WTC11 (cell line): Measurements from ENCODE around the gene BIRC5. TPM values are rescaled to one million over a fixed set of nuclear protein-coding genes. Genes with fewer than 3 reads are reported as not detected.

Experiments used
- ATAC-seq: fragments of 200-7000 bp; cut with Tn5 transposase; 2 replicates; pipeline ENCODE4 v1.10.0; 2021; ENCODE audit warnings: mild to moderate bottlenecking, moderate library complexity
- CTCF ChIA-PET: fragments of 300-600 bp; sonication (Branson Sonifier 250); formaldehyde crosslinking; loops from one replicate; lab custom pipeline; 2021; ENCODE audit warnings: antibody characterized with exemption; lab: Charles Lee
- POLR2A ChIA-PET: fragments of 350-600 bp; sonication (Branson Sonifier 250); formaldehyde crosslinking; loops from one replicate; lab custom pipeline; 2021; ENCODE audit warnings: antibody characterized with exemption; lab: Charles Lee
- DNase-seq: peaks from one replicate; pipeline ENCODE4 v3.0.0; 2021; ENCODE audit warnings: low spot score
- H3K27ac Mint-ChIP-seq: 2 replicates; pipeline ENCODE4 v1.8.0; 2021; ENCODE audit warnings: mixed read lengths
- H3K27me3 Mint-ChIP-seq: 2 replicates; pipeline ENCODE4 v1.8.0; 2021; ENCODE audit warnings: low read depth, mild to moderate bottlenecking, moderate library complexity, mixed read lengths
- H3K36me3 Mint-ChIP-seq: 2 replicates; pipeline ENCODE4 v1.8.0; 2021; ENCODE audit warnings: mixed read lengths
- H3K4me1 Mint-ChIP-seq: 2 replicates; pipeline ENCODE4 v1.8.0; 2022; ENCODE audit warnings: mixed read lengths
- H3K4me3 Mint-ChIP-seq: 2 replicates; pipeline ENCODE4 v1.8.0; 2021; ENCODE audit warnings: mild to moderate bottlenecking, moderate library complexity, mixed read lengths
- H3K9me3 Mint-ChIP-seq: 2 replicates; pipeline ENCODE4 v1.8.0; 2021; ENCODE audit warnings: mixed read lengths
- CBFB ChIP-seq: sonication (generic); formaldehyde crosslinking; IDR thresholded peaks from 2 replicates; pipeline ENCODE4 v1.8.1; 2022; ENCODE audit warnings: mild to moderate bottlenecking, low read depth, missing genetic modification reagents
- HMGA2 ChIP-seq: fragments of 250-450 bp; sonication (Bioruptor Pico); IDR thresholded peaks from 2 replicates; pipeline ENCODE4 v1.4.0; 2021; ENCODE audit warnings: mild to moderate bottlenecking, moderate library complexity
- IRF2 ChIP-seq: sonication (generic); formaldehyde crosslinking; IDR thresholded peaks from 2 replicates; pipeline ENCODE4 v1.8.0; 2022; ENCODE audit warnings: low read depth, missing genetic modification reagents, borderline replicate concordance
- MXD4 ChIP-seq: fragments of 250-450 bp; sonication (Bioruptor Pico); IDR thresholded peaks from 2 replicates; pipeline ENCODE4 v1.8.0; 2021; ENCODE audit warnings: mild to moderate bottlenecking, moderate library complexity, borderline replicate concordance
- MYBL2 ChIP-seq: sonication (generic); formaldehyde crosslinking; IDR thresholded peaks from 2 replicates; pipeline ENCODE4 v1.8.1; 2023; ENCODE audit warnings: mild to moderate bottlenecking, moderate library complexity, missing genetic modification reagents
- NFYB ChIP-seq: sonication (generic); formaldehyde crosslinking; conservative IDR thresholded peaks from 2 replicates; pipeline ENCODE4 v1.8.0; 2022; ENCODE audit warnings: low read depth, missing genetic modification reagents
- NR2C2 ChIP-seq: sonication (generic); formaldehyde crosslinking; IDR thresholded peaks from 2 replicates; pipeline ENCODE4 v1.8.0; 2022; ENCODE audit warnings: mild to moderate bottlenecking, missing genetic modification reagents
- RORB ChIP-seq: fragments of 250-450 bp; sonication (Bioruptor Pico); IDR thresholded peaks from 2 replicates; pipeline ENCODE4 v1.9.0; 2021; ENCODE audit warnings: mild to moderate bottlenecking
- TEAD4 ChIP-seq: sonication (generic); formaldehyde crosslinking; IDR thresholded peaks from 2 replicates; pipeline ENCODE4 v1.8.0; 2022; ENCODE audit warnings: mild to moderate bottlenecking, missing genetic modification reagents
- ZBTB21 ChIP-seq: sonication (generic); formaldehyde crosslinking; IDR thresholded peaks from 2 replicates; pipeline ENCODE4 v1.8.1; 2023; ENCODE audit warnings: mild to moderate bottlenecking, missing genetic modification reagents, borderline replicate concordance
- ZNF423 ChIP-seq: fragments of 250-450 bp; sonication (Bioruptor Pico); IDR thresholded peaks from 2 replicates; pipeline ENCODE4 v2.1.2; 2022; ENCODE audit warnings: mild to moderate bottlenecking, moderate library complexity
- ZNF671 ChIP-seq: fragments of 250-450 bp; sonication (Bioruptor Pico); IDR thresholded peaks from 2 replicates; pipeline ENCODE4 v1.8.0; 2021; ENCODE audit warnings: mild to moderate bottlenecking
- total RNA-seq: library from RNA; stranded (reverse); gene quantifications from 3 replicates; pipeline ENCODE4 v1.2.3, GENCODE V29; 2021
- TF ChIP-seq, protein P1 (sequence below): sonication (generic); formaldehyde crosslinking; IDR thresholded peaks from 2 replicates; pipeline ENCODE4 v1.8.0; 2022; ENCODE audit warnings: missing genetic modification reagents
- TF ChIP-seq, protein P2 (sequence below): sonication (generic); formaldehyde crosslinking; IDR thresholded peaks from 2 replicates; pipeline ENCODE4 v1.8.1; 2023; ENCODE audit warnings: mild to moderate bottlenecking, missing genetic modification reagents, moderate library complexity
- TF ChIP-seq, protein P3 (sequence below): sonication (generic); formaldehyde crosslinking; IDR thresholded peaks from 2 replicates; pipeline ENCODE4 v1.8.1; 2022; ENCODE audit warnings: missing genetic modification reagents, borderline replicate concordance
- TF ChIP-seq, protein P4 (sequence below): sonication (generic); formaldehyde crosslinking; IDR thresholded peaks from 2 replicates; pipeline ENCODE4 v1.8.0; 2023; ENCODE audit warnings: missing genetic modification reagents
- TF ChIP-seq, protein P5 (sequence below): sonication (generic); formaldehyde crosslinking; IDR thresholded peaks from 2 replicates; pipeline ENCODE4 v1.8.1; 2022; ENCODE audit warnings: mild to moderate bottlenecking, missing genetic modification reagents, moderate library complexity, borderline replicate concordance
- TF ChIP-seq, protein P6 (sequence below): sonication (generic); formaldehyde crosslinking; IDR thresholded peaks from 2 replicates; pipeline ENCODE4 v1.8.1; 2022; ENCODE audit warnings: low read depth, mild to moderate bottlenecking, moderate library complexity, missing genetic modification reagents, borderline replicate concordance
- TF ChIP-seq, protein P7 (sequence below): sonication (generic); formaldehyde crosslinking; IDR thresholded peaks from 2 replicates; pipeline ENCODE4 v1.8.1; 2022; ENCODE audit warnings: mild to moderate bottlenecking, moderate library complexity, missing genetic modification reagents
- TF ChIP-seq, protein P8 (sequence below): fragments of 250-450 bp; sonication (Bioruptor Pico); IDR thresholded peaks from 2 replicates; pipeline ENCODE4 v1.9.0; 2021; ENCODE audit warnings: moderate library complexity, mild to moderate bottlenecking, inconsistent platforms, borderline replicate concordance
- TF ChIP-seq, protein P9 (sequence below): fragments of 200-600 bp; IDR thresholded peaks from 2 replicates; pipeline ENCODE4 v1.8.0; 2022; ENCODE audit warnings: antibody characterized with exemption

Gene BIRC5
- total RNA-seq, 1 experiment from 2014 or later, result 115 TPM

DNA sequence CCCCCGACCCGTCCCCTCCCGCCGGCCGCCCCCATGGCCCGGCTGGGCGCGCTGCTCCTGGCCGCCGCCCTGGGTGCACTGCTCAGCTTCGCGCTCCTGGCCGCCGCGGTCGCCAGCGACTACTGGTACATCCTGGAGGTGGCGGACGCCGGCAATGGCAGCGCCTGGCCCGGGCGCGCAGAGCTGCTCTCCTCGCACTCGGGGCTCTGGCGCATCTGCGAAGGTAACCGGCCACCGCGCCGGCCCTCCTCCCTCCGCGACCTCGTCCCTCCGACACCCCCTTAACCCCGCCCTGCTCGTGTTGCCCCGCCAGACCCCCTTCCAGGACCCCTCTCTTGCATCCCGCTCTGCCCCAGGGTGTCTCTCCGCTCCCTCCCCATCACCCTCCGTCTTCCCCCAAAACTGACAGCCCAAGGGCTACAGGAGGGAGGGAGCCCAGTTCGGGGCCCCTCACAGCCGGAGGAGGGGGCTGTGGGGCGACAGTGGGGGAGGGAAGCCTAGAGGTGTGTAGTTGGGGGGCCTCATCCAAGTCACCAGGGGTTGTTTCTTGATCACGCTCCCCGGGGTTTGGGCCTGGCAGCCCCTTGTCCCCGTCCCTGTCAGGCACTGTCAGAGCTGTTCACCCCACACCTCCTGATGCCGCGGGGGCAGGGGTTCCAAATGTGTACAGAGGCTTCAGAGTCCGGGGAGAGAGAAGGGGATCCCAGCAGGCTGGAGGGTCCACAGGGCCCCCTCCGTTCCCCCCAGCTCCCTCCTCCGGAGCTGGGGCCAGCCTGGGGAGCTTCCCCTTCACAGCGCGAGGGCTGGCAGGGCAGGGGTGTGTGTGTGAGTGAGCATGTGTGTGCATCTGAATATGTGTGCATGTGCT lies 18.2 kb downstream of the BIRC5 start:
- ATAC-seq, result peak; percentile 74
- POLR2A ChIA-PET, result no interaction called here
- peak overlapping the region; percentile 70 for H3K4me3 Mint-ChIP-seq
- peak; percentile 68 for DNase-seq
- H3K27ac Mint-ChIP-seq, result no peak overlapping the region
- TF ChIP-seq, protein P1, sequence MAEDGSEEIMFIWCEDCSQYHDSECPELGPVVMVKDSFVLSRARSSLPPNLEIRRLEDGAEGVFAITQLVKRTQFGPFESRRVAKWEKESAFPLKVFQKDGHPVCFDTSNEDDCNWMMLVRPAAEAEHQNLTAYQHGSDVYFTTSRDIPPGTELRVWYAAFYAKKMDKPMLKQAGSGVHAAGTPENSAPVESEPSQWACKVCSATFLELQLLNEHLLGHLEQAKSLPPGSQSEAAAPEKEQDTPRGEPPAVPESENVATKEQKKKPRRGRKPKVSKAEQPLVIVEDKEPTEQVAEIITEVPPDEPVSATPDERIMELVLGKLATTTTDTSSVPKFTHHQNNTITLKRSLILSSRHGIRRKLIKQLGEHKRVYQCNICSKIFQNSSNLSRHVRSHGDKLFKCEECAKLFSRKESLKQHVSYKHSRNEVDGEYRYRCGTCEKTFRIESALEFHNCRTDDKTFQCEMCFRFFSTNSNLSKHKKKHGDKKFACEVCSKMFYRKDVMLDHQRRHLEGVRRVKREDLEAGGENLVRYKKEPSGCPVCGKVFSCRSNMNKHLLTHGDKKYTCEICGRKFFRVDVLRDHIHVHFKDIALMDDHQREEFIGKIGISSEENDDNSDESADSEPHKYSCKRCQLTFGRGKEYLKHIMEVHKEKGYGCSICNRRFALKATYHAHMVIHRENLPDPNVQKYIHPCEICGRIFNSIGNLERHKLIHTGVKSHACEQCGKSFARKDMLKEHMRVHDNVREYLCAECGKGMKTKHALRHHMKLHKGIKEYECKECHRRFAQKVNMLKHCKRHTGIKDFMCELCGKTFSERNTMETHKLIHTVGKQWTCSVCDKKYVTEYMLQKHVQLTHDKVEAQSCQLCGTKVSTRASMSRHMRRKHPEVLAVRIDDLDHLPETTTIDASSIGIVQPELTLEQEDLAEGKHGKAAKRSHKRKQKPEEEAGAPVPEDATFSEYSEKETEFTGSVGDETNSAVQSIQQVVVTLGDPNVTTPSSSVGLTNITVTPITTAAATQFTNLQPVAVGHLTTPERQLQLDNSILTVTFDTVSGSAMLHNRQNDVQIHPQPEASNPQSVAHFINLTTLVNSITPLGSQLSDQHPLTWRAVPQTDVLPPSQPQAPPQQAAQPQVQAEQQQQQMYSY, result no peak
- TF ChIP-seq HMGA2 (CRISPR knock-in tag) (no peak), MYBL2 (CRISPR knock-in tag) (no peak), IRF2 (no peak), NR2C2 (no peak), NFYB (no peak), ZNF671 (CRISPR knock-in tag) (no peak), ZBTB21 (CRISPR knock-in tag) (no peak)
- TF ChIP-seq, protein P2, sequence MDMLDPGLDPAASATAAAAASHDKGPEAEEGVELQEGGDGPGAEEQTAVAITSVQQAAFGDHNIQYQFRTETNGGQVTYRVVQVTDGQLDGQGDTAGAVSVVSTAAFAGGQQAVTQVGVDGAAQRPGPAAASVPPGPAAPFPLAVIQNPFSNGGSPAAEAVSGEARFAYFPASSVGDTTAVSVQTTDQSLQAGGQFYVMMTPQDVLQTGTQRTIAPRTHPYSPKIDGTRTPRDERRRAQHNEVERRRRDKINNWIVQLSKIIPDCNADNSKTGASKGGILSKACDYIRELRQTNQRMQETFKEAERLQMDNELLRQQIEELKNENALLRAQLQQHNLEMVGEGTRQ (CRISPR knock-in tag), result no peak
- TF ChIP-seq, protein P3, sequence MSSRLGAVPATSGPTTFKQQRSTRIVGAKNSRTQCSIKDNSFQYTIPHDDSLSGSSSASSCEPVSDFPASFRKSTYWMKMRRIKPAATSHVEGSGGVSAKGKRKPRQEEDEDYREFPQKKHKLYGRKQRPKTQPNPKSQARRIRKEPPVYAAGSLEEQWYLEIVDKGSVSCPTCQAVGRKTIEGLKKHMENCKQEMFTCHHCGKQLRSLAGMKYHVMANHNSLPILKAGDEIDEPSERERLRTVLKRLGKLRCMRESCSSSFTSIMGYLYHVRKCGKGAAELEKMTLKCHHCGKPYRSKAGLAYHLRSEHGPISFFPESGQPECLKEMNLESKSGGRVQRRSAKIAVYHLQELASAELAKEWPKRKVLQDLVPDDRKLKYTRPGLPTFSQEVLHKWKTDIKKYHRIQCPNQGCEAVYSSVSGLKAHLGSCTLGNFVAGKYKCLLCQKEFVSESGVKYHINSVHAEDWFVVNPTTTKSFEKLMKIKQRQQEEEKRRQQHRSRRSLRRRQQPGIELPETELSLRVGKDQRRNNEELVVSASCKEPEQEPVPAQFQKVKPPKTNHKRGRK (CRISPR knock-in tag), result no peak
- TF ChIP-seq, protein P4, sequence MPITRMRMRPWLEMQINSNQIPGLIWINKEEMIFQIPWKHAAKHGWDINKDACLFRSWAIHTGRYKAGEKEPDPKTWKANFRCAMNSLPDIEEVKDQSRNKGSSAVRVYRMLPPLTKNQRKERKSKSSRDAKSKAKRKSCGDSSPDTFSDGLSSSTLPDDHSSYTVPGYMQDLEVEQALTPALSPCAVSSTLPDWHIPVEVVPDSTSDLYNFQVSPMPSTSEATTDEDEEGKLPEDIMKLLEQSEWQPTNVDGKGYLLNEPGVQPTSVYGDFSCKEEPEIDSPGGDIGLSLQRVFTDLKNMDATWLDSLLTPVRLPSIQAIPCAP (CRISPR knock-in tag), result no peak
- TF ChIP-seq, protein P5, sequence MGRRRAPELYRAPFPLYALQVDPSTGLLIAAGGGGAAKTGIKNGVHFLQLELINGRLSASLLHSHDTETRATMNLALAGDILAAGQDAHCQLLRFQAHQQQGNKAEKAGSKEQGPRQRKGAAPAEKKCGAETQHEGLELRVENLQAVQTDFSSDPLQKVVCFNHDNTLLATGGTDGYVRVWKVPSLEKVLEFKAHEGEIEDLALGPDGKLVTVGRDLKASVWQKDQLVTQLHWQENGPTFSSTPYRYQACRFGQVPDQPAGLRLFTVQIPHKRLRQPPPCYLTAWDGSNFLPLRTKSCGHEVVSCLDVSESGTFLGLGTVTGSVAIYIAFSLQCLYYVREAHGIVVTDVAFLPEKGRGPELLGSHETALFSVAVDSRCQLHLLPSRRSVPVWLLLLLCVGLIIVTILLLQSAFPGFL (CRISPR knock-in tag), result no peak
- H3K4me1 Mint-ChIP-seq, result peaks cover 4% of the 10 kb centered on the region; the same call in 1 of the 2 replicates
- H3K27me3 Mint-ChIP-seq, result peaks cover 32% of the 10 kb centered on the region
- CTCF ChIA-PET, result interaction anchor here (1.2 to 1.5 kb wide), 4 partner anchors 16 to 147 kb away, joined by 3 to 22 read pairs (median 5); no protein-coding TSS in a partner anchor
- no peaks in the 10 kb centered on the region for H3K36me3 Mint-ChIP-seq
- H3K9me3 Mint-ChIP-seq, result no peaks in the 10 kb centered on the region

DNA sequence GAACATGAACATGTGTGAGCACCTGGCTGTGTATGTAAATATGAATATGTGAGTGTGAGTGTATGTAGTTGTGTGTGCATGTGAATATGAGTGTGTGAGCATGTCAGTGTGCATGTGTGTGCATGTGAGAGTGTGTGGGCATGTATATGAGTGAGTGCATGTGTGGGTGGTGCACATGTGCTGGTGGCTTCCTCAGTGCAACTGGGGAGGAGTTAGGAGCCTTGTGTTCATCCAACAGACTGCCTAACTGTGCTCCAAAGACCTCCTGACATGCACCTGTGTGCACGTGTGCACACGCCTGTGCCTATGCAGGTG lies 18.8 kb downstream of the BIRC5 start:
- no peak for ATAC-seq
- no peaks in the 10 kb centered on the region for H3K36me3 Mint-ChIP-seq
- H3K9me3 Mint-ChIP-seq, result no peaks in the 10 kb centered on the region
- CTCF ChIA-PET, result interaction anchor here (0.6 to 1.5 kb wide), 3 partner anchors 16 to 367 kb away, joined by 3 to 6 read pairs (median 5); no protein-coding TSS in a partner anchor
- H3K27me3 Mint-ChIP-seq, result peaks cover 32% of the 10 kb centered on the region
- peak overlapping the region; percentile 38 for H3K4me3 Mint-ChIP-seq
- DNase-seq, result no peak
- H3K27ac Mint-ChIP-seq, result no peak overlapping the region
- H3K4me1 Mint-ChIP-seq, result peaks cover 4% of the 10 kb centered on the region; the same call in 1 of the 2 replicates
- POLR2A ChIA-PET, result no interaction called here
- TF ChIP-seq, protein P6, sequence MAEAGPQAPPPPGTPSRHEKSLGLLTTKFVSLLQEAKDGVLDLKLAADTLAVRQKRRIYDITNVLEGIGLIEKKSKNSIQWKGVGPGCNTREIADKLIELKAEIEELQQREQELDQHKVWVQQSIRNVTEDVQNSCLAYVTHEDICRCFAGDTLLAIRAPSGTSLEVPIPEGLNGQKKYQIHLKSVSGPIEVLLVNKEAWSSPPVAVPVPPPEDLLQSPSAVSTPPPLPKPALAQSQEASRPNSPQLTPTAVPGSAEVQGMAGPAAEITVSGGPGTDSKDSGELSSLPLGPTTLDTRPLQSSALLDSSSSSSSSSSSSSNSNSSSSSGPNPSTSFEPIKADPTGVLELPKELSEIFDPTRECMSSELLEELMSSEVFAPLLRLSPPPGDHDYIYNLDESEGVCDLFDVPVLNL, result no peak
- TF ChIP-seq ZNF423 (CRISPR knock-in tag), result no peak
- TF ChIP-seq CBFB (CRISPR knock-in tag), result no peak
- TF ChIP-seq, protein P7, sequence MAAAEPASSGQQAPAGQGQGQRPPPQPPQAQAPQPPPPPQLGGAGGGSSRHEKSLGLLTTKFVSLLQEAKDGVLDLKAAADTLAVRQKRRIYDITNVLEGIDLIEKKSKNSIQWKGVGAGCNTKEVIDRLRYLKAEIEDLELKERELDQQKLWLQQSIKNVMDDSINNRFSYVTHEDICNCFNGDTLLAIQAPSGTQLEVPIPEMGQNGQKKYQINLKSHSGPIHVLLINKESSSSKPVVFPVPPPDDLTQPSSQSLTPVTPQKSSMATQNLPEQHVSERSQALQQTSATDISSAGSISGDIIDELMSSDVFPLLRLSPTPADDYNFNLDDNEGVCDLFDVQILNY (CRISPR knock-in tag), result no peak
- no peak for TF ChIP-seq TEAD4
- TF ChIP-seq, protein P8, sequence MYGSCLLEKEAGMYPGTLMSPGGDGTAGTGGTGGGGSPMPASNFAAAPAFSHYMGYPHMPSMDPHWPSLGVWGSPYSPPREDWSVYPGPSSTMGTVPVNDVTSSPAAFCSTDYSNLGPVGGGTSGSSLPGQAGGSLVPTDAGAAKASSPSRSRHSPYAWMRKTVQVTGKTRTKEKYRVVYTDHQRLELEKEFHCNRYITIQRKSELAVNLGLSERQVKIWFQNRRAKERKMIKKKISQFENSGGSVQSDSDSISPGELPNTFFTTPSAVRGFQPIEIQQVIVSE, result no peak
- TF ChIP-seq, protein P9, sequence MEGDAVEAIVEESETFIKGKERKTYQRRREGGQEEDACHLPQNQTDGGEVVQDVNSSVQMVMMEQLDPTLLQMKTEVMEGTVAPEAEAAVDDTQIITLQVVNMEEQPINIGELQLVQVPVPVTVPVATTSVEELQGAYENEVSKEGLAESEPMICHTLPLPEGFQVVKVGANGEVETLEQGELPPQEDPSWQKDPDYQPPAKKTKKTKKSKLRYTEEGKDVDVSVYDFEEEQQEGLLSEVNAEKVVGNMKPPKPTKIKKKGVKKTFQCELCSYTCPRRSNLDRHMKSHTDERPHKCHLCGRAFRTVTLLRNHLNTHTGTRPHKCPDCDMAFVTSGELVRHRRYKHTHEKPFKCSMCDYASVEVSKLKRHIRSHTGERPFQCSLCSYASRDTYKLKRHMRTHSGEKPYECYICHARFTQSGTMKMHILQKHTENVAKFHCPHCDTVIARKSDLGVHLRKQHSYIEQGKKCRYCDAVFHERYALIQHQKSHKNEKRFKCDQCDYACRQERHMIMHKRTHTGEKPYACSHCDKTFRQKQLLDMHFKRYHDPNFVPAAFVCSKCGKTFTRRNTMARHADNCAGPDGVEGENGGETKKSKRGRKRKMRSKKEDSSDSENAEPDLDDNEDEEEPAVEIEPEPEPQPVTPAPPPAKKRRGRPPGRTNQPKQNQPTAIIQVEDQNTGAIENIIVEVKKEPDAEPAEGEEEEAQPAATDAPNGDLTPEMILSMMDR, result no peak
- no peak for TF ChIP-seq RORB (CRISPR knock-in tag)
- no peak for TF ChIP-seq MXD4 (CRISPR knock-in tag)
